ENCODE results near the gene LRRC4C. TPM values are rescaled to one million over a fixed set of nuclear protein-coding genes. Genes with fewer than 3 reads are reported as not detected.
"Not testable (repeated sequence)": the region's sequence is repeated elsewhere in the genome, so short reads cannot be mapped to it uniquely, and the experiment has no call there.

LRRC4C gene
- total RNA-seq, 2 experiments from 2014 or later: not detected

- ATAC-seq (ENCODE audit: low read depth) (no peak), DNase-seq (no peak)
- H3K36me3 Mint-ChIP-seq: no peaks in the 10 kb centered on the region
- POLR2A ChIA-PET: no interaction called here
- H3K9me3 Mint-ChIP-seq: peaks cover 7% of the 10 kb centered on the region
- no peak overlapping the region for H3K4me3 Mint-ChIP-seq
- no peak overlapping the region for H3K27ac Mint-ChIP-seq
- H3K4me1 Mint-ChIP-seq: no peaks in the 10 kb centered on the region
- no peaks in the 10 kb centered on the region for H3K27me3 Mint-ChIP-seq
These were observed 521.5 kb downstream of the LRRC4C start for GRCh38 chr11:40938002-40938401.

GRCh38 chr11:40924915-40925314 lies 534.5 kb downstream of the LRRC4C start:
- H3K4me1 Mint-ChIP-seq: no peaks in the 10 kb centered on the region
- no peak overlapping the region for H3K4me3 Mint-ChIP-seq
- POLR2A ChIA-PET: no interaction called here

GRCh38 chr11:40921246-40921645 lies 538.2 kb downstream of the LRRC4C start:
- H3K9me3 Mint-ChIP-seq: no peaks in the 10 kb centered on the region
- no peaks in the 10 kb centered on the region for H3K4me1 Mint-ChIP-seq
- POLR2A ChIA-PET: no interaction called here
- ATAC-seq (ENCODE audit: low read depth): no peak
- H3K36me3 Mint-ChIP-seq: no peaks in the 10 kb centered on the region
- no peak overlapping the region for H3K4me3 Mint-ChIP-seq
- no peak for DNase-seq
- no peak overlapping the region for H3K27ac Mint-ChIP-seq
- H3K27me3 Mint-ChIP-seq: no peaks in the 10 kb centered on the region

More at GRCh38 chr11:40924915-40925314, 534.5 kb downstream of the LRRC4C start:
- Mint-ChIP-seq H3K27ac (no peak overlapping the region), H3K27me3 (no peaks in the 10 kb centered on the region), H3K36me3 (no peaks in the 10 kb centered on the region), H3K9me3 (no peaks in the 10 kb centered on the region)
- ATAC-seq (ENCODE audit: low read depth) (no peak), DNase-seq (no peak)

GRCh38 chr11:40910774-40911173 lies 548.7 kb downstream of the LRRC4C start:
- H3K4me1 Mint-ChIP-seq; DNase-seq; H3K27me3 Mint-ChIP-seq; H3K36me3 Mint-ChIP-seq; H3K27ac Mint-ChIP-seq; ATAC-seq (ENCODE audit: low read depth); H3K9me3 Mint-ChIP-seq; POLR2A ChIA-PET; H3K4me3 Mint-ChIP-seq: not testable (repeated sequence)

GRCh38 chr11:40894501-40894900 lies 565.0 kb downstream of the LRRC4C start:
- Mint-ChIP-seq H3K27ac (no peak overlapping the region), H3K4me3 (no peak overlapping the region), H3K9me3 (peaks cover 8% of the 10 kb centered on the region), H3K4me1 (no peaks in the 10 kb centered on the region), H3K27me3 (no peaks in the 10 kb centered on the region), H3K36me3 (no peaks in the 10 kb centered on the region)
- no peak for ATAC-seq (ENCODE audit: low read depth)
- no peak for DNase-seq
- POLR2A ChIA-PET: no interaction called here

GRCh38 chr11:40885250-40885954 lies 574.0 kb downstream of the LRRC4C start:
- DNase-seq (no peak), ATAC-seq (ENCODE audit: low read depth) (no peak)
- Mint-ChIP-seq H3K4me1 (no peaks in the 10 kb centered on the region), H3K9me3 (peaks cover 2% of the 10 kb centered on the region), H3K36me3 (no peaks in the 10 kb centered on the region), H3K27ac (no peak overlapping the region), H3K27me3 (no peaks in the 10 kb centered on the region), H3K4me3 (no peak overlapping the region)
- POLR2A ChIA-PET: no interaction called here

- Mint-ChIP-seq H3K36me3 (no peaks in the 10 kb centered on the region), H3K27me3 (no peaks in the 10 kb centered on the region), H3K27ac (no peak overlapping the region), H3K9me3 (peaks cover 5% of the 10 kb centered on the region), H3K4me3 (no peak overlapping the region), H3K4me1 (no peaks in the 10 kb centered on the region)
- POLR2A ChIA-PET: no interaction called here
- ATAC-seq (ENCODE audit: low read depth) (no peak), DNase-seq (no peak)
These were observed 577.2 kb downstream of the LRRC4C start for GRCh38 chr11:40882301-40882700.

- no peaks in the 10 kb centered on the region for H3K27me3 Mint-ChIP-seq
- H3K4me3 Mint-ChIP-seq: no peak overlapping the region
- H3K4me1 Mint-ChIP-seq: no peaks in the 10 kb centered on the region
- DNase-seq (no peak), ATAC-seq (ENCODE audit: low read depth) (no peak)
- no peaks in the 10 kb centered on the region for H3K36me3 Mint-ChIP-seq
- H3K9me3 Mint-ChIP-seq: peaks cover 5% of the 10 kb centered on the region
- POLR2A ChIA-PET: no interaction called here
- no peak overlapping the region for H3K27ac Mint-ChIP-seq
These were observed 579.5 kb downstream of the LRRC4C start for GRCh38 chr11:40879911-40880310.

- DNase-seq (no peak), ATAC-seq (ENCODE audit: low read depth) (no peak)
- H3K27me3 Mint-ChIP-seq: no peaks in the 10 kb centered on the region
- H3K9me3 Mint-ChIP-seq: peaks cover 6% of the 10 kb centered on the region
- H3K4me1 Mint-ChIP-seq: no peaks in the 10 kb centered on the region
- H3K27ac Mint-ChIP-seq: no peak overlapping the region
- POLR2A ChIA-PET: no interaction called here
- H3K36me3 Mint-ChIP-seq: no peaks in the 10 kb centered on the region
- no peak overlapping the region for H3K4me3 Mint-ChIP-seq
These were observed 581.5 kb downstream of the LRRC4C start for GRCh38 chr11:40877981-40878380.

GRCh38 chr11:40877256-40877655 lies 582.2 kb downstream of the LRRC4C start:
- Mint-ChIP-seq H3K36me3 (no peaks in the 10 kb centered on the region), H3K4me1 (no peaks in the 10 kb centered on the region), H3K27ac (no peak overlapping the region), H3K9me3 (peaks cover 6% of the 10 kb centered on the region), H3K4me3 (no peak overlapping the region), H3K27me3 (no peaks in the 10 kb centered on the region)
- ATAC-seq (ENCODE audit: low read depth): no peak
- no peak for DNase-seq
- POLR2A ChIA-PET: no interaction called here

- DNase-seq (no peak), ATAC-seq (ENCODE audit: low read depth) (no peak)
- H3K36me3 Mint-ChIP-seq: no peaks in the 10 kb centered on the region
- POLR2A ChIA-PET: no interaction called here
- H3K27me3 Mint-ChIP-seq: no peaks in the 10 kb centered on the region
- H3K9me3 Mint-ChIP-seq: peaks cover 9% of the 10 kb centered on the region
- no peak overlapping the region for H3K27ac Mint-ChIP-seq
- no peak overlapping the region for H3K4me3 Mint-ChIP-seq
- H3K4me1 Mint-ChIP-seq: no peaks in the 10 kb centered on the region
These were observed 591.3 kb downstream of the LRRC4C start for GRCh38 chr11:40867991-40868632.

- H3K4me1 Mint-ChIP-seq; H3K36me3 Mint-ChIP-seq; H3K27me3 Mint-ChIP-seq; ATAC-seq (ENCODE audit: low read depth); POLR2A ChIA-PET; H3K4me3 Mint-ChIP-seq; H3K9me3 Mint-ChIP-seq; H3K27ac Mint-ChIP-seq; DNase-seq: not testable (repeated sequence)
These were observed 601.7 kb downstream of the LRRC4C start for GRCh38 chr11:40857754-40858153.

GRCh38 chr11:40842750-40843339 lies 616.6 kb downstream of the LRRC4C start:
- Mint-ChIP-seq H3K4me1 (no peaks in the 10 kb centered on the region), H3K9me3 (peaks cover 8% of the 10 kb centered on the region), H3K36me3 (no peaks in the 10 kb centered on the region), H3K27me3 (no peaks in the 10 kb centered on the region), H3K27ac (no peak overlapping the region), H3K4me3 (no peak overlapping the region)
- POLR2A ChIA-PET: no interaction called here
- ATAC-seq (ENCODE audit: low read depth): no peak
- no peak for DNase-seq

- ATAC-seq (ENCODE audit: low read depth): no peak
- Mint-ChIP-seq H3K36me3 (no peaks in the 10 kb centered on the region), H3K27ac (no peak overlapping the region), H3K4me1 (no peaks in the 10 kb centered on the region), H3K9me3 (peaks cover 8% of the 10 kb centered on the region), H3K4me3 (no peak overlapping the region), H3K27me3 (no peaks in the 10 kb centered on the region)
- DNase-seq: no peak
- POLR2A ChIA-PET: no interaction called here
These were observed 618.2 kb downstream of the LRRC4C start for GRCh38 chr11:40841231-40841630.

All from activated naive CD8-positive, alpha-beta T cell treated with anti-CD3 and anti-CD28 coated beads, Interleukin-2, amount 10 ng/mL, durations not matched to agents 7 days and 5 days (primary cell).